HCT116 (cell line): ENCODE measurements around the gene ADAMTS4. TPM values are rescaled to one million over a fixed set of nuclear protein-coding genes. Genes with fewer than 3 reads are reported as not detected.
A peak's percentile ranks its signal among the peaks of the same experiment; 100 is the strongest.

ENCODE experiments used
- ATAC-seq: fragments of 200-7000 bp; cut with Tn5 transposase; 2 replicates; pipeline ENCODE4 v1.9.1; 2020; ENCODE audit warnings: mild to moderate bottlenecking, moderate library complexity
- BruUV-seq: library from RNA; stranded (reverse); fragments of 400-500 nt; replicated peaks from 2 replicates; lab custom pipeline; 2021; lab: Mats Ljungman, UMichigan
- CTCF ChIA-PET: fragments of 300-600 bp; sonication (Branson Sonifier 250); formaldehyde crosslinking; loops from one replicate; lab custom pipeline; 2021; ENCODE audit warnings: antibody characterized with exemption; lab: Charles Lee
- POLR2A ChIA-PET: fragments of 300-600, 350-600 bp; sonication (Branson Sonifier 250); formaldehyde crosslinking; loops from one replicate; lab custom pipeline; 2021; ENCODE audit warnings: antibody characterized with exemption; lab: Charles Lee
- RAD21 ChIA-PET, 2 experiments: fragments of 300-600 bp; sonication (Branson Sonifier 250); formaldehyde crosslinking; loops; one replicate each; lab custom pipeline; 2023; ENCODE audit warnings: low total read pairs in 2 of 2; ENCODE audit not compliant: uncharacterized antibody in 2 of 2, unreplicated experiment in 2 of 2, low non-redundant PET in 1 of 2; lab: Charles Lee
- DNase-seq: peaks from one replicate; pipeline ENCODE4 v3.0.0-alpha.2; 2010; ENCODE audit warnings: low read depth, low spot score
- H2AFZ ChIP-seq: fragments of 200-600 bp; shearing (Covaris generic), sonication (generic); 2 replicates; pipeline ENCODE4 v1.6.1; 2017; ENCODE audit warnings: low read depth, mixed run types, mixed read lengths, antibody characterized with exemption, low read length; ENCODE audit not compliant: poor library complexity, severe bottlenecking
- H3K27ac ChIP-seq: 2 replicates; pipeline ENCODE4 v1.5.1; 2012; ENCODE audit warnings: low read depth, low read length
- H3K27me3 ChIP-seq: fragments of 200-600 bp; sonication (generic); 2 replicates; pipeline ENCODE4 v1.6.1; 2016; ENCODE audit warnings: mixed run types, low read length, mixed read lengths; ENCODE audit not compliant: insufficient read depth
- H3K36me3 ChIP-seq, 2 experiments: fragments of 200-500 bp in 1 of 2; fragments of 200-600 bp in 1 of 2; sonication (Bioruptor generic) in 1 of 2; sonication (generic) in 1 of 2; 2 replicates each; pipeline versions ENCODE4 v1.5.1 to v1.6.1; 2014 to 2016; ENCODE audit warnings: low read length in 2 of 2, inconsistent platforms in 1 of 2, mixed read lengths in 1 of 2, mixed run types in 1 of 2; ENCODE audit not compliant: insufficient read depth in 2 of 2, control insufficient read depth in 1 of 2
- H3K4me1 ChIP-seq, 2 experiments: fragments of 200-600 bp in 1 of 2; sonication (generic) in 1 of 2; 2 replicates each; pipeline versions ENCODE4 v1.5.1 to v1.6.1; 2012 to 2017; ENCODE audit warnings: low read length in 2 of 2, inconsistent platforms in 1 of 2, mild to moderate bottlenecking in 1 of 2, mixed read lengths in 1 of 2, mixed run types in 1 of 2, moderate library complexity in 1 of 2; ENCODE audit not compliant: insufficient read depth in 2 of 2, control insufficient read depth in 1 of 2
- H3K4me2 ChIP-seq: fragments of 200-600 bp; sonication (generic); 2 replicates; pipeline ENCODE4 v1.6.1; 2017; ENCODE audit warnings: mixed run types, low read length, mixed read lengths
- H3K4me3 ChIP-seq, 2 experiments: fragments of 200-600 bp in 1 of 2; sonication (generic) in 1 of 2; replicated peaks in 1 of 2; 2 replicates each; pipeline ENCODE4 v1.5.1; 2011 to 2016; ENCODE audit warnings: low read length in 2 of 2, control low read depth in 1 of 2, low read depth in 1 of 2, mild to moderate bottlenecking in 1 of 2, mixed read lengths in 1 of 2, mixed run types in 1 of 2
- H3K79me2 ChIP-seq: fragments of 200-600 bp; sonication (generic); 2 replicates; pipeline ENCODE4 v1.6.1; 2017; ENCODE audit warnings: mild to moderate bottlenecking, mixed run types, low read length, moderate library complexity, mixed read lengths; ENCODE audit not compliant: insufficient read depth
- H3K9ac ChIP-seq: fragments of 200-600 bp; sonication (generic); 2 replicates; pipeline ENCODE4 v1.6.1; 2016; ENCODE audit warnings: low read length, mixed read lengths
- H3K9me2 ChIP-seq: fragments of 200-600 bp; sonication (generic), shearing (Covaris generic); 2 replicates; pipeline ENCODE4 v1.6.1; 2017; ENCODE audit warnings: mixed run types, mild to moderate bottlenecking, moderate library complexity; ENCODE audit not compliant: insufficient read depth
- H3K9me3 ChIP-seq, 2 experiments: fragments of 200-500 bp in 1 of 2; fragments of 200-600 bp in 1 of 2; sonication (Bioruptor generic) in 1 of 2; sonication (generic) in 1 of 2; 2 replicates each; pipeline ENCODE4 v1.6.1; 2014 to 2017; ENCODE audit warnings: low read length in 2 of 2, mixed read lengths in 2 of 2, inconsistent platforms in 1 of 2, low read depth in 1 of 2, mild to moderate bottlenecking in 1 of 2, mixed run types in 1 of 2, moderate library complexity in 1 of 2; ENCODE audit not compliant: control insufficient read depth in 1 of 2, insufficient read depth in 1 of 2
- H4K20me1 ChIP-seq: fragments of 200-600 bp; sonication (generic), shearing (Covaris generic); 2 replicates; pipeline ENCODE4 v1.6.1; 2017; ENCODE audit warnings: mixed run types, mild to moderate bottlenecking, moderate library complexity; ENCODE audit not compliant: insufficient read depth
- CBX3 ChIP-seq: IDR thresholded peaks from 2 replicates; pipeline ENCODE4 v1.6.1; 2012; ENCODE audit warnings: low read depth
- CEBPB ChIP-seq: IDR thresholded peaks from 2 replicates; pipeline ENCODE4 v1.6.1; 2012; ENCODE audit warnings: low read depth
- CTCF ChIP-seq, 3 experiments: fragments of 200-600 bp in 1 of 3; sonication (generic) in 1 of 3; IDR thresholded peaks in 2 of 3; conservative IDR thresholded peaks in 1 of 3; 2 replicates each; pipeline ENCODE4 v1.5.1; 2012 to 2017; ENCODE audit warnings: low read depth in 2 of 3, low read length in 2 of 3, antibody characterized with exemption in 1 of 3, borderline replicate concordance in 1 of 3, control low read depth in 1 of 3, mild to moderate bottlenecking in 1 of 3, mixed read lengths in 1 of 3, mixed run types in 1 of 3, moderate library complexity in 1 of 3; ENCODE audit not compliant: insufficient read depth in 1 of 3
- EGR1 ChIP-seq: IDR thresholded peaks from 2 replicates; pipeline ENCODE4 v1.6.1; 2012; ENCODE audit warnings: low read depth
- EZH2 ChIP-seq: fragments of 200-600 bp; sonication (generic); IDR thresholded peaks from 2 replicates; pipeline ENCODE4 v1.6.1; 2017; ENCODE audit warnings: antibody characterized with exemption, mixed run types
- EZH2phosphoT487 ChIP-seq: fragments of 200-600 bp; IDR thresholded peaks from 2 replicates; pipeline ENCODE4 v1.6.1; 2018; ENCODE audit warnings: antibody characterized with exemption, borderline replicate concordance
- FOSL1 ChIP-seq: IDR thresholded peaks from 2 replicates; pipeline ENCODE4 v1.6.1; 2012; ENCODE audit warnings: low read depth
- JUND ChIP-seq: IDR thresholded peaks from 2 replicates; pipeline ENCODE4 v1.6.1; 2012
- MAX ChIP-seq: IDR thresholded peaks from 2 replicates; pipeline ENCODE4 v1.6.1; 2012
- POLR2AphosphoS5 ChIP-seq: IDR thresholded peaks from 2 replicates; pipeline ENCODE4 v1.6.1; 2011; ENCODE audit warnings: mild to moderate bottlenecking, low read depth, low read length, moderate library complexity
- REST ChIP-seq: IDR thresholded peaks from 2 replicates; pipeline ENCODE4 v1.6.1; 2012; ENCODE audit warnings: low read depth
- SIN3A ChIP-seq: IDR thresholded peaks from 2 replicates; pipeline ENCODE4 v1.6.1; 2012; ENCODE audit warnings: low read depth
- SP1 ChIP-seq: IDR thresholded peaks from 2 replicates; pipeline ENCODE4 v1.6.1; 2012; ENCODE audit warnings: low read depth
- SRF ChIP-seq: IDR thresholded peaks from 2 replicates; pipeline ENCODE4 v1.6.1; 2012; ENCODE audit warnings: low read depth
- ZFX ChIP-seq: fragments of 450-650 bp; IDR thresholded peaks from 2 replicates; pipeline ENCODE4 v1.6.1; 2017
- intact Hi-C: fragments of 100-400 bp; cut with micrococcal nuclease; formaldehyde crosslinking; loops from 2 replicates; pipeline ENCODE4 v1.10.0; 2022
- total RNA-seq: library from RNA; stranded (reverse); gene quantifications from one replicate; pipeline ENCODE4 v1.2.1, GENCODE V29; 2021; ENCODE audit not compliant: unreplicated experiment

Gene ADAMTS4
- total RNA-seq, 1 experiment from 2014 or later = not detected

GRCh38 chr1:161176468-161177111, 22.3 kb downstream of the ADAMTS4 start (continued):
- TF ChIP-seq REST (no peak), CTCF (IDR thresholded peaks at IDR 0.05 in 2 of 3, conservative IDR thresholded peaks at IDR 0.05 in 1 of 3; ENCODE audit: borderline replicate concordance in 1 of 3, insufficient read depth in 1 of 3, low read depth in 2 of 3, low read length in 2 of 3) (no peak)
- TF ChIP-seq, all 23 proteins: peak for 0

GRCh38 chr1:161175771-161176453, 22.9 kb downstream of the ADAMTS4 start:
- H3K27ac ChIP-seq = no peak overlapping the region
- intact Hi-C loops = no loop called here
- peaks cover 10 to 19% of the 10 kb centered on the region in 2 experiments; a peak in 3 of 4 replicates for H3K4me1 ChIP-seq
- RAD21 ChIA-PET = no interaction called here
- ATAC-seq (no peak), DNase-seq (no peak)
- H3K9ac ChIP-seq = peak overlapping the region; percentile 81
- H3K4me3 ChIP-seq = peak overlapping the region; percentile 90 to 93
- TSS peak; percentile 46 for BruUV-seq
- H3K9me2 ChIP-seq = no peaks in the 10 kb centered on the region
- peaks cover 17% of the 10 kb centered on the region for H3K79me2 ChIP-seq
- H3K27me3 ChIP-seq = no peaks in the 10 kb centered on the region
- H2AFZ ChIP-seq = no peak overlapping the region
- POLR2A ChIA-PET = no interaction called here
- no peaks in the 10 kb centered on the region for H3K9me3 ChIP-seq
- peak overlapping the region; percentile 89 for H3K4me2 ChIP-seq
- H4K20me1 ChIP-seq = no peaks in the 10 kb centered on the region
- peaks cover 21 to 32% of the 10 kb centered on the region in 2 experiments; a peak in 3 of 4 replicates for H3K36me3 ChIP-seq
- CTCF ChIA-PET = interaction anchor here (2.1 kb wide), 1 partner anchor 10 kb away, joined by 9 read pairs; the partner anchor contains the start of gene PPOX
- no peak for TF ChIP-seq JUND
- TF ChIP-seq REST = no peak
- no peak for TF ChIP-seq SP1
- no peak for TF ChIP-seq EZH2phosphoT487
- no peak for TF ChIP-seq CEBPB
- no peak for TF ChIP-seq POLR2AphosphoS5
- no peak for TF ChIP-seq SIN3A
- TF ChIP-seq EZH2 = no peak
- no peak for TF ChIP-seq FOSL1
- TF ChIP-seq SRF = no peak
- TF ChIP-seq ZFX = no peak
- no peak for TF ChIP-seq CBX3
- no peak for TF ChIP-seq EGR1
- TF ChIP-seq MAX = no peak
